SH-SY5Y (cell line): Measurements from ENCODE around the gene CSNK1G2.

Experiments
- GATA2 ChIP-seq: IDR thresholded peaks from 2 replicates; pipeline ENCODE4 v1.6.1; 2011; ENCODE audit warnings: mild to moderate bottlenecking, low read depth, low read length
- GATA3 ChIP-seq: IDR thresholded peaks from 2 replicates; pipeline ENCODE4 v1.6.1; 2011; ENCODE audit warnings: low read depth, mild to moderate bottlenecking, low read length, moderate library complexity

GRCh38 chr19:1992759-1993260 lies 51.8 kb downstream of the CSNK1G2 start:
- TF ChIP-seq GATA3: no peak
- no peak for TF ChIP-seq GATA2
